Measurements from ENCODE around the gene MSMO1. TPM values are rescaled to one million over a fixed set of nuclear protein-coding genes. Genes with fewer than 3 reads are reported as not detected.

Gene MSMO1
- total RNA-seq, 1 donor from 2014 or later, result 51.8 TPM

GRCh38 chr4:165367040-165367439 is 39.6 kb downstream of the MSMO1 start:
- Mint-ChIP-seq H3K9me3 (no peaks in the 10 kb centered on the region), H3K27ac (no peak overlapping the region), H3K4me1 (peaks cover 5% of the 10 kb centered on the region), H3K4me3 (no peak overlapping the region), H3K27me3 (ENCODE audit: low read depth) (no peaks in the 10 kb centered on the region), H3K36me3 (no peaks in the 10 kb centered on the region)
- no peak for DNase-seq (ENCODE audit: low spot score in 2 of 2, unreplicated experiment in 2 of 2)
- no peak for TF ChIP-seq CTCF (IDR thresholded peaks at IDR 0.05; ENCODE audit: unreplicated experiment)

GRCh38 chr4:165368114-165368513 is 40.6 kb downstream of the MSMO1 start:
- no peaks in the 10 kb centered on the region for H3K27me3 Mint-ChIP-seq (ENCODE audit: low read depth)
- H3K9me3 Mint-ChIP-seq, result no peaks in the 10 kb centered on the region
- peaks cover 2% of the 10 kb centered on the region for H3K4me1 Mint-ChIP-seq
- no peak overlapping the region for H3K4me3 Mint-ChIP-seq
- TF ChIP-seq CTCF (IDR thresholded peaks at IDR 0.05; ENCODE audit: unreplicated experiment), result no peak
- DNase-seq (ENCODE audit: low spot score in 2 of 2, unreplicated experiment in 2 of 2), result no peak
- H3K36me3 Mint-ChIP-seq, result no peaks in the 10 kb centered on the region
- H3K27ac Mint-ChIP-seq, result no peak overlapping the region

- H3K4me1 Mint-ChIP-seq, result no peaks in the 10 kb centered on the region
- TF ChIP-seq CTCF (IDR thresholded peaks at IDR 0.05; ENCODE audit: unreplicated experiment), result no peak
- H3K36me3 Mint-ChIP-seq, result no peaks in the 10 kb centered on the region
- H3K27ac Mint-ChIP-seq, result no peak overlapping the region
- H3K9me3 Mint-ChIP-seq, result no peaks in the 10 kb centered on the region
- H3K4me3 Mint-ChIP-seq, result no peak overlapping the region
- no peak for DNase-seq (ENCODE audit: low spot score in 2 of 2, unreplicated experiment in 2 of 2)
- no peaks in the 10 kb centered on the region for H3K27me3 Mint-ChIP-seq (ENCODE audit: low read depth)
Measured at GRCh38 chr4:165368567-165368966, 41.1 kb downstream of the MSMO1 start.

- no peaks in the 10 kb centered on the region for H3K36me3 Mint-ChIP-seq
- H3K27me3 Mint-ChIP-seq (ENCODE audit: low read depth), result no peaks in the 10 kb centered on the region
- H3K9me3 Mint-ChIP-seq, result peaks cover 6% of the 10 kb centered on the region
- H3K4me1 Mint-ChIP-seq, result no peaks in the 10 kb centered on the region
- no peak for TF ChIP-seq CTCF (IDR thresholded peaks at IDR 0.05; ENCODE audit: unreplicated experiment)
- no peak overlapping the region for H3K4me3 Mint-ChIP-seq
- DNase-seq (ENCODE audit: low spot score in 2 of 2, unreplicated experiment in 2 of 2), result no peak
- no peak overlapping the region for H3K27ac Mint-ChIP-seq
Measured at GRCh38 chr4:165369522-165369921, 42.1 kb downstream of the MSMO1 start.

GRCh38 chr4:165370530-165370929 is 43.1 kb downstream of the MSMO1 start:
- Mint-ChIP-seq H3K9me3 (peaks cover 6% of the 10 kb centered on the region), H3K27me3 (ENCODE audit: low read depth) (peaks cover 4% of the 10 kb centered on the region), H3K27ac (no peak overlapping the region), H3K4me3 (no peak overlapping the region), H3K4me1 (no peaks in the 10 kb centered on the region), H3K36me3 (no peaks in the 10 kb centered on the region)
- no peak for TF ChIP-seq CTCF (IDR thresholded peaks at IDR 0.05; ENCODE audit: unreplicated experiment)
- no peak for DNase-seq (ENCODE audit: low spot score in 2 of 2, unreplicated experiment in 2 of 2)

- Mint-ChIP-seq H3K9me3 (peaks cover 6% of the 10 kb centered on the region), H3K4me1 (peaks cover 15% of the 10 kb centered on the region), H3K36me3 (no peaks in the 10 kb centered on the region), H3K4me3 (no peak overlapping the region), H3K27ac (no peak overlapping the region), H3K27me3 (ENCODE audit: low read depth) (peaks cover 25% of the 10 kb centered on the region)
- no peak for TF ChIP-seq CTCF (IDR thresholded peaks at IDR 0.05; ENCODE audit: unreplicated experiment)
- DNase-seq (ENCODE audit: low spot score in 2 of 2, unreplicated experiment in 2 of 2), result no peak
Measured at GRCh38 chr4:165375465-165375864, 48.0 kb downstream of the MSMO1 start.
